HG02763 (cell line): ENCODE results near the gene CAPN2.
"Not testable (repeated sequence)": the region's sequence is repeated elsewhere in the genome, so short reads cannot be mapped to it uniquely, and the experiment has no call there.

Experiments used
- ATAC-seq: cut with Tn5 transposase; IDR thresholded peaks from one replicate; pipeline ENCODE4 v1.9.1; 2021; ENCODE audit warnings: mild to moderate bottlenecking, moderate library complexity; ENCODE audit not compliant: unreplicated experiment

CAPN2 gene

DNA sequence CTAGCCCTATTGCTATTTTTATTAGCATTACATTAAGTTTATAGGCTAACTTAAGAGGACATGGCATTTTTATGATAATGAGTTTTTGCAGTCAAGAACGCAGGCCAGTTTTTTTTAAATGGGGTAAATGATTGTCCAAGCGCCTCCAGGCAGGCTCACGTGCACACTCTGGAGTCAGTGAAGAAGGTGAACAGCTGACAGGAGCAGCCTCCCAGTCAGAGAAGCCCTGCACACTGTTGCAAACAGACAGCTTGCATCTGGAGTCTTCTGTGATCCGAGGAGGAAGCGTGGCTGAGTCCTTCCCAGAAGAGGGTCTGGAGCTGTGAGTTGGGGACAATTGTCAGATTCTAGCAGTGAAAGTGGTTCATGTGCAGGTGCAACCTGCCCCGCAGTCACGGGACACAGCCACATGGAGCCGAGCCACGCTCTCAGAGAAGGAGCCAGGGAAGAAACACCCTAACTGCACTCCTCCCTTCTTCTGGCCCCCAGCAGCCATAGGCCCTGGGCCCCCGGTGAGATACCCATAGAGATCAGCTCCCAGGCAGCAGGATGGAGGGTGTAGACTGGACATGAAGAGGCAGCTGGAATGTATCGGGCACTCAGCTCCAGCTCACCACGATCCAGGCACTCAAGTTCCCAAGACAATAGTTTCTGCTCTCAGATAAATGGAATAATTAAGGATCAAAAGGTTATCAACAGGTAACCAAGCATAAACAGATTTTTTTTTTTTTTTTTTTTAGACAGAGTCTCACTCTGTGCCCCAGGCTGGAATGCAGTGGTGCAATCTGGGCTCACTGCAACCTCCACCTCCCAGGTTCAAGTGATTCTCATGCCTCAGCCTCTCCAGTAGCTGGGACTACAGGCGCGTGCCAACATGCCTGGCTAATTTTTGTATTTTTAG, 26.4 kb downstream of the CAPN2 start:
- no peak for ATAC-seq

DNA sequence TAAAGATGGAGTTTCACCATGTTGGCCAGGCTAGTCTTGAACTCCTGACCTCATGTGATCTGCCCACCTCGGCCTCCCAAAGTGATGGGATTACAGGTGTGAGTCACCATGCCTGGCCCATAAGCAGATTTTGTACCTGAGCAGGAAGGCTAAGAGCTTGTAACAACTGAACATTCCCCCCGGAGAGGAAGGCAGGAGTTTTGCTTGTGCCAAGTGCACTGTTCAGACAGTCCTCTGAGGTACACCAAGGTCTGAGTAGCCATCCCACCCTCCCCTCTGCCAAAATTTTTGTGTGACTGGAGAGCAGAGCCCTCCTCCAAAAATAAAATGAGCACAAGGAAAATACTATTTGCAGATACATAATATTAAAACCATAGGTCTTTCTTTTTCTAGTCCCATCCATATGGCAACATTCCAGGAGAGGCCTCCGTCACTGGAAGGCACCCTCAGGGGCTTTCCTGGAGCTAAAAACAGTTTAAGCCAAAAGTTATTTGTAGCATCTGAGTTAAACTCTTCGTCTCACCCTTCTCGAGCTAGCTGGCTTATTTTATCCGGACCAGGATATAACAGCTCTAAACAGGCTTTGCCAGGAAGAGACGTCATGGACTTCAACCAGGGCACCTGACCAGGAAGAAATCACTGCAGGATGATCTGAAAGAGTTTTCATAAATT, 27.2 kb downstream of the CAPN2 start:
- ATAC-seq = no peak

DNA sequence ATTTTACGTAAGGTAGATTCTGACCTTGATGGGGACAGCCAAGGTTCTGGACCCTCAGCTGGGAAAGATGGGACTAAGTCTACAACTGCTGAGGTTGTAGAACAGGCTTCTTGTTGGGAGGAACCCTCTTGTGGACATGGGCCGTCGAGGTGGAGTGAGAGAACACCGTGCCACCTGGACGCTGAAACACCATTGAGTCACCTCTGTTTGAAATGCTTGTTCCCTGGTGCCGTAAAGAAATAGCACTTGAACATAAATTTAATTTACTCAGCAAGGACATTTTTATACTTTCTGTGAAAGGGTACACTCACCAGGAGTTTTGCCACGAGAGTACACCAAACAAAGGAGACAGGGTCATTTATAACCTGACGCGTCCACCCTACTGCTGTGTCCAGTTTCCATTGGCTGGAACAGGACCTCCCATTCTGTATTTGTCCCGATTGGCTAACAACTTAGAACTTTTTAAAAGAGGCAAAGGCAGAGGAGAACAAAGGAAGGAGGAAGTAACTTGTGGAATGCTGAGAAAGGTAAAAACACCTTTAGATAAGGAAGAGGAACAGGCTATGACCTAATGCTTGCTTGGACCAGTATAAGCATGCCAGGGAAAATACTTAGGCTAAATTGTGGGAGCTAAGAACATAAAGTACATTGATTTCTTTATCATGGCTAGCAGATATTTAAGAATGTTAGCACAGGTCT, 27.8 kb downstream of the CAPN2 start:
- ATAC-seq = not testable (repeated sequence)

DNA sequence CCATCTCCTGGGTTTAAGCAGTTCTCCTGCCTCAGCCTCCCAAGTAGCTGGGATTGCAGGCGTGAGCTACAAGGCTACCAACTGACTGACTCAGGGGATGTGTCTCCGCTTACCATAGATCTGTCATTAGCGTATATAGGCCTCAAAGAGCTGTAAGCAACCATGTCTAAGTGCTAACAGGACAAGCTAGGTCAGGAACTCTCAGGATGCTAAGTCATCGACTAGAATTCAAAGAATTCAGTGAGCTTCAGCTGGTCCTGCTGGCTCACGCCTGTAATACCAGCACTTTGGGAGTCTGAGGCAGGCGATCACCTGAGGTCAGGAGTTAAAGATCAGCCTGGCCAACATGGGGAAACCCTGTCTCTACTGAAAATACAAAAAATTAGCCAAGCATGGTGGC, 29.5 kb downstream of the CAPN2 start:
- ATAC-seq = no peak

DNA sequence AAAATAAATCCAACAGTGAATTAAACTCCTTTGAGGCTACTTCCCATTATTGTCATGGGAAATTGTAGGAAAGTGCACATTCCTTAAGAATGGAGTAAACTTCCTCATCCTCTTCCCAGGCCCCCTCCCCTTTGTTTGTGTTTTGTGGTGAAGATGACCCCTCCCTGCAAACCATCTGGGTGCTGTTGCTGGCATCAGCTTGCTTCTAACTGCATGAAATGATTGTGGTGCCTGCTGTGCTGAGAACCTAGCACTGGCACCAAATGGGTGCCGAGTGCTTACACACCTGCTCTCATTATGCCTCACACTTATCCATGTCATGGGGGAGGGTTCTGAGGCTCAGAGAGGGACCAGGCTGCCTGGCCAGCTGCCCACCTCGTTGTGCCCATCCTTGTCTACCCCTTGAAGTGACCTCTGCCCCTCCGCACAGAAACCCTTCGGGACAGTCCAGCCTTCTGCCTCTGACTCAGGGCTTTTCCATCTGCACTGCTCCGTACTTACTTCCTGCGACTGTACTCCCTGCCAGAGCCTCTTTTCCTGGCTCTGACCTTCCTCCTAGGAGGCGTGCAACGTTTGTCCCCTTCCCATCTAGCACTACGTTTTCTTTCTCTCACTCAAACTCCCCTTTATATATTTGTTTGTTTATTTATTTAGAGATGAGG, 30.6 kb downstream of the CAPN2 start:
- ATAC-seq = no peak

DNA sequence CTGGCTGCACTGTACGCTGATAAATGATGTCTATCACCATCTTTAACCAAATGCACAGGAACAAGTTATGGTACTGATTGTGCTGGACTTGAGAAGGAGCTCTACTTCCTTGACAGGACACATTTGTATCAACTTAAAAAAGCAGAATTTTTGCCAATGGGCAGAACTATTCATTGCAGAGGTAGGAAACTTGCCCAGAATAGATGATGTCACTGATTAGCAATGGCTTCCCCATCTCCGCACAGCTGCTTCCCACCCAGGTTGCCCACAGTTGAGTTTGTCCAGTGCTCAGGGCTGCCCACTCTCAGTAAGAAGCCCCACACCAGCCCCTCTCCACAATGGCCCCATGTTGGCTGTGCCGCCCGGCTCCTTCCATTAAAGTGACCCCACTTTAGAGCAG, 33.4 kb downstream of the CAPN2 start:
- no peak for ATAC-seq

DNA sequence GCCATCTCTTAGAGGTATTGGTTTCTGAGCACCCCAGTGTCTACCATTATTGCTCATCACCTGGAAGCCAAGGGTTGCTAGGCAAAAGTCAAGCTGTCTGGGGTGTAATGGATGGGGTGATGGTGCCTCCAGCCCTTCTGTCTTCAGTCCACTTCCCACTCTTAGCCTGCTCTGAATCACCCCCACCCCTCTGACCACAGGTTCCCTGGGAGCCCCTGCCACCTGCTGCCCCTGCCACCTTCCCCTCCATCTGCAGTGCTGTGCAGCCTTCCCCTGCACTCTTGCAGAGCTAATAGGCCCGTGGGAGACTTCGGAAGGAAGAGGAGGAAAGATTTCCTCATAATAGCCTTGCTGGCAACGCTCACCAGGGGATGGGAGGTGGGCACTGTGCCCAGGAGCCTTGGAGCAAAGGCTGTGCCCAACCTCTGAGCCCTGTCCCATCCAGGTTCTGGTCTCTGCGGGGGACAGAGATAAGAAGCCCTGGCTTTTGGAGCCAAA, 35.5 kb downstream of the CAPN2 start:
- no peak for ATAC-seq

DNA sequence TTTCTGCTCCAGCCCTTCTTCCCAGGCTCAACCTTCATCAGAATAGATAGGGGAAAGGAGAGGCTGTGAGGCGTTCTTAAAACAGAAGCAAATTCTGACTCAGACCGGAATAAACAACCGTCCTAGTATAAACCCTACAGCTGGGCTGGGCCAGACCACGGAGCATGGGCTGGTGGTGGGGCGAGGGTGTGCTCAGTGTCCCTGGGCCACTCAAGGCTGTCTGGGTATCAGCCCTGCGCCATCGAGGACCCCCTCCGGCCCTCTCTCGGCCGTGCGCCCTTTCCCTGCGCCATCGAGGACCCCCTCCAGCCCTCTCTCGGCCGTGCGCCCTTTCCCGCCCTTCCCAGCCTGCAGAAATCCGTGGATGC, 36.0 kb downstream of the CAPN2 start:
- ATAC-seq = no peak

DNA sequence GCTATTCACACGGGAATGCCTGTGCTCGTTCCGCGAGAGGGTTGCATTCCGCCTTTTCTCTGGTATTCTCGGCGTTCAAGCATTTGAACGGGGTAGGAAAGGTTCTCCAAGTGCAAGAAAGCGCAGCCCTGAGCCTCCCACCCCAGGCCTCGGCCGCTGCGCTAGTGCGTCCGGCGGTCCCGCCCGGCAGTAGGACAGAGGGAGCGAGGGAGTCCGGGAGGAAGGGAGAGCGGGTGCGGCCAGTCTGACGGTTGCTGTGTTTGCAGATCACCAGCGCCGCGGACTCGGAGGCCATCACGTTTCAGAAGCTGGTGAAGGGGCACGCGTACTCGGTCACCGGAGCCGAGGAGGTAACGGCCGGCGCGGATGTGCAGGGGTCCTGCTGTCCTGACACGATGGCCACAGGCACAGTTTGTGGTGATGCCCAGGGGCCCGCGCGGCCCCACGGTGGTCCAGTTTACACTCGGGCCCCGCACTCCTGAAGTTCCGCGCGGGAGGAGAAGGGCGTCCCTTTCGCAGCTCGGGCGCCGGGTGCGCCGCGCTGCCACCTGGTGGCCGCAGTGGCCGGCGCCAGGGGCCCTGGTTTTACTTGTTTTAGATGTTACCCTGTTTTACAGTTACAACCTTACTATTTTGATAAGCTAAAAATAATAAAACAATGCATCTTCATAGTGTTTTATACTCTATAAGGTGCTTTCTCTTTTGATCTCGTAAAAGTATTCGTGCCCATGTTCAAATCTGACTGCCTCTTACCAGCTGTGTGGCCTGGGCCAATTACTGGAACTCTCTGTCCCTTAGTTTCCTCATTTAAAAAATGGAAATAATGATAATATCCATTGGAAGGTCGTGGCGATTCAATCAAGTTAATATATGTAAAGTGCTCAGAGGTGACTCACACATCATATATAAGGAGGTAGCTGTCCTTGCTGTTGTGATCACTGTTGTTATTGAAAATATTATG, 36.7 kb downstream of the CAPN2 start:
- ATAC-seq = peak; percentile 74

DNA sequence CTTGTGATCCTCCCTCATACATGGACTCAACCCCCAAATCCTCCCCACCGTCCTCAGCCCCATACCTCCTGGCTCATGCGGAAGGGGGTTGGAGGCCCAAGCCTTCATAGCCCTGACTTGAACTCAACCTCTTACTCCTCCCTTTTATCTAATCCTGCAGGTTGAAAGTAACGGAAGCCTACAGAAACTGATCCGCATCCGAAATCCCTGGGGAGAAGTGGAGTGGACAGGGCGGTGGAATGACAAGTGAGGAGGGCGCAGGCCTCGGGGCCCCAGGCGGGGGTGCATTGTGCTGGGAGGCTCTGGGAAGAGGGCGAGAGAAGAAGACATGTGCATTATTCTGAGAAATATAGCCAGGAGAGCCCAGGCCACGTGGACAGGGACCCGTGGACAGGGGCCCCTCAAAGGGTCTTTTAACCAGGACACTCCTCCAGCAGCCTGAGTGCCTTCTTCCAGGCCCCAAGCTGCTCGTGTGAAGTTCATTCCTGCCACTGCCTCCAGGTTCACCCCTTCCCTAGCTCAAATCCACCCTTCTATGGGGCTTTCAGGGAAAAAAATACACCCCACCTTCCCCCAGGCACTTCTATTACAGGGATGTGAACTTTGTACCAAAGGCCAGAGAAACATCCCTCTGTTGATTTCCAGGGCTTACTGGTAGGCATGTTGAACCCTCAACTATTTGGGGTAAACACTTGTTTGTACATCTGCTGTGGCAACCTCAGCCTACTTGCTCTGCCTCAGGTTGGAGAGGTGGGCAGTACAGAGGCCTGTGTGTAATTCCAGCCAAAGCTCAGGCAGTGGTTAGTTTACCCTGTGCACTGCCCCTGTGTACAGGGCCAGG, 38.6 kb downstream of the CAPN2 start:
- no peak for ATAC-seq

DNA sequence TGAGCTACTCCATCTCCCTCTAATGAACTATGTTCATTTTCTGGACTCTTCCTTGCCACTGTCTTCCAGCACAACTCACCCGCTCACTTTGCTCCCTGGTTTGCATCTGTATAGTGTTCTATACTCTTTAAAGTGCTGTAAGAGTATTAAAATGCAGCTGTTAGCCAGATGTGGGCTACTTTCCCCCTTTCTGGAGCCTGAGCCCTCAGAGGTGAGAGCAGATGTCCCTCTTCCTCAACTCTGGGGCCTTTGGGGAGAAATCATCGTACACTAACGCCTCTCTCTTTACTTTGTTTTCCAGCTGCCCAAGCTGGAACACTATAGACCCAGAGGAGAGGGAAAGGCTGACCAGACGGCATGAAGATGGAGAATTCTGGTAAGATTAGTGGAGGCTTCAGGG, 39.4 kb downstream of the CAPN2 start:
- no peak for ATAC-seq

DNA sequence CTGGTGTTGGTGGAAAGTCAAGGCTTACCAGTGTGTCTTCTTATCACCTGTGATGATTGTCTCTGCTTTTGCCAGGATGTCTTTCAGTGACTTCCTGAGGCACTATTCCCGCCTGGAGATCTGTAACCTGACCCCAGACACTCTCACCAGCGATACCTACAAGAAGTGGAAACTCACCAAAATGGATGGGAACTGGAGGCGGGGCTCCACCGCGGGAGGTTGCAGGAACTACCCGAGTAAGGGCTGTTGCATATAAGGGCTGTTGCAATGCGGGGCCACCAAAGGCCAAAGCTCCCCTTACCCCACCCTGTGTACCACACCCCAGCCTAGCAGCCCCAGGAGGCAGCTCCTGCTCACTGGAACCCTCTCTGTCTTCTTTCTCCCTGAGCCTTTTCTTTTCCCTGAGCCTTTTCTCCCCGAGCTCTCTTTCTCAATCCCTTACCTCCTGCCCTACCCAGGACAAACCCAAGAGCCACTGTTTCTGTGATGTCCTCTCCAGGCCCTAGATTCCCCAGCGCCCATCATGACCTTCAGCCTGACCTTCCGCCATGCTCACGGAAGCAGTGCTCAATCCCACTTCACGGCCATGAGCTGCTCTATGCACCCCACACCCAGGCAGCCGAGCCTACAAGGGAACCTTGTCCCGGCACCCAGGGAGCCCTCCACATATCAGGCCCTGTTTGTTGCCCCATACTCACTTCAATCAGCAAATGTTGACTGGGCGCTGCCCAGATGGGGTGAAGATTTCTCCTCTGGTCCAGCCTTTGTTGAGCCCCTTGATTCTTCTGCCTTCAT, 40.6 kb downstream of the CAPN2 start:
- no peak for ATAC-seq

DNA sequence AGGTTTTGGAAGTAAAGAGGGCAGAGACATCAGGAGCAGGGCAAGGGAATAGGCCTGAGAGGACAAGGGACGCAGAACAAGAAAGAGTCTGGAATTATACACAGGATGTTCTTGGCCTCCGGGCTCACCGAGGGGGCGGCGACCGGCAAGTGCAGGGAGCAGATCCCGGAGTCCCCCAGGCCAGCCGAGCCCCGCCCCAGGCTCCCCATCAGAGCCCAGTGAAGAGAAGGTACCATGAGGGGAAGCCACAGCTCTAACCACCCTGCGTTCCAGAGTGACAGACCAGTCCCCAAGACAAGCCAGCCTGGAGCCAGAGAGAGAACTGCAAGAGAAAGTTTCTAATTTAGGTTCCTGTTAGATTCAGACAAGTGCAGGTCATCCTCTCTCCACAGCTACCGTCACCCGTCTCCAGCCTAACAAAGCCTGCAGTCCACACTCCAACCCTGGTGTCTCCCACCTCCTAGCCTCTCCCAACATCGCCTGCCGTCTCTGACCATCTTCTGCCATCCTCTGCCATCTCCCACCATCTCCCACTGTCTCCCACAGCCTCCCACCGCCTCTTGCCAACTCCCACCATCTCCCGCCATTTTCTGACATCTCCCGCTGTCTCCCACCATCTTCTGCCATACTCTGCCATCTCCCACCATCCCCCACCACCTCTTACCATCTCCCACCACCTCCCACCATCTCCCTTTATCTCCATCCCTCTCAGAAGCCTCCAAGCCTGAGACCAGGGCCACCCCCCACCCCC, 42.5 kb downstream of the CAPN2 start:
- ATAC-seq = no peak

DNA sequence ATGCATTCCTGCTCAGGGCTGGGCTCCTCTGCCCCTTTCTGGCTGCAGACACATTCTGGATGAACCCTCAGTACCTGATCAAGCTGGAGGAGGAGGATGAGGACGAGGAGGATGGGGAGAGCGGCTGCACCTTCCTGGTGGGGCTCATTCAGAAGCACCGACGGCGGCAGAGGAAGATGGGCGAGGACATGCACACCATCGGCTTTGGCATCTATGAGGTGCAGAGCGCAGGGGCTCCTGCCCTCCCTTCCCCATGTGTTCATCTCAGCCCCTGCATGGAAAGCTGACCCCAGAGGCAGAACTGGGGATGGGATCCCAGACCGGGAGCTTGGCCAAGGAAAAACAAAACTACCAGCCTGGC, 43.1 kb downstream of the CAPN2 start:
- ATAC-seq = no peak

DNA sequence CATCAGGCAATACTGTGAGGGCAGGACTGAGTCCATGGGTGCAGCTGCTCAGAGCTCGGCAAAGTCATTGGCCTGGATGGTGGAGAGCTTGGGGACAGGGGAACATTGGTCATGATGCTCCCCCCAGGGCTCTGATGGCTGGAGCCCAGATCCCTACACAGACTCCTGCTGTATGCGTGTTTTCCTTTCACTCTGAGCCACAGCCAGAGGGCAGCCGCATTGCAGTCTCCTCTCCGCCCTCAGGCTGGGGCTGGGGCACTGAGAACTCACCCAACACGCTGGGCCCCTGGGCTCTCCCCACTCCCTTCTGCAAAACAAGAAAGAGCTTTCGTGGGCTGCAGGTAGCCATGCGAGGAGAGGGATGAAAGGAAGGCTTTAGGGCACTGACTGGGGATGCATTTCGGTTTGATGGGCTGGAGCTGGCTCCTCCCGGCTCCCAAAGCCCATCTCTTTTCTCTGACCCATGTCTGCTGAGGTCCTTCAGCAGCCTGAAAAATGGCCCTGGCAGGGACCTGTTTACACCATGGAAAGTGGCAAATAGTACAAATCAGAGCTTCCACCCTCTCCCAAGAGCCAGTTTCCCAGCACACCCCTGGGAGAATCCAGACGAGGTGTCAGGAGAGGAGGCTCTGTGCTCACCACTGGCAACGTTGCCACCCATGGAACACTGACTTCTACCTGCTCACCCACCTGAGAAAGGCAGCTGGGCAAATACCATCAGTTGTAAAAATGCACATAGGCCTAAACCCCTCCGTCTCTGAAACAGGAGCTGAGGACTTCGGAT, 43.8 kb downstream of the CAPN2 start:
- ATAC-seq = no peak

DNA sequence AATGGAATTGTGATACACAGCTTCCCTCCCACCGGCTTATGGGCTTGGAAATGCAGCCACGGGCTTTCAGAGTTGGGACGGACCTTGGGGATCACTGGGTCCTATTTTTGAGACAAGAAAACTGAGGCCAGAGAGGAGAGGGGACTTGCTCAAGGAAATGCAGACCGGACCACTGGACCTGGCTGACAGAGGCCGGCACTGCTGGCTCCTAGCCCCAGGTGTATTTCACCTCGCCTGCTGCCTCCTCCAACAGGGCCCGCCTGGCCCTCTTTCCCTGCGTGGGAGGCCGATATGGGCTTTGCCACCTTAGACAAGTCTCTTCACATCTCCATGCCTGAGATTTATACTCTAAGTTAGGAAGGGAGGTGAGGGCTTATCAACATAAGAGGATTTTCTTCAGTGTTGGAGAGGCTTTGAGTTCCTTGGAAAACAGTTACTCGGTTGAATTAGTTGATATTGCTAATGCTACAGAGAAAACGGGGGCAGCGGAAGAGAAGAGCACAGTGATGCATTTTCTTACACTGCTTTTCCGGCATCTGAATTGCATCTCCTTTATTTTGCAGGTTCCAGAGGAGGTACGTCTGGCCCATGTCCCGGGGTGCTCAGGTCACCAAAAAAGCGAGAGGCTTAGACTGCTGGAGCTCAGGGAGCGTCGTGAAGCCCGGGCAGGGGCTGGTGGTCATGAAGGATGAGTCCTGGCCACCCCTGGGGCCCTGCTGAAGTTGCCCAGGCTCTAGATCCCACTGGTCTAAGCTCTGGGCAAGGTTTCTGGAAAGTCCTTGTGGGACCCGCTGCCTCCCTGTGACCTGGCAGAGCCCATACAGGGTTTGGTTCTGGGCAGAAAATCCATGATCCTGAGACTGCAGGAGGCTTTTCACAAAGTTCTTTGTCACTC, 44.7 kb downstream of the CAPN2 start:
- ATAC-seq = no peak
